K562 (cell line): Measurements from ENCODE around the gene ROBO1.

Experiments
- MAFG ChIP-seq: fragments of 450-650 bp; conservative IDR thresholded peaks from 2 replicates; pipeline ENCODE4 v1.6.1; 2016; ENCODE audit warnings: missing genetic modification characterization, missing compliant biosample characterization
- NR3C1 ChIP-seq: sonication (generic); formaldehyde crosslinking; IDR thresholded peaks from 2 replicates; pipeline ENCODE4 v1.8.1; 2022; ENCODE audit warnings: missing genetic modification reagents
- SIN3A ChIP-seq, 2 experiments: fragments of 150-350 bp in 1 of 2; IDR thresholded peaks; 2 replicates each; pipeline ENCODE4 v1.6.1; 2011 to 2016; ENCODE audit warnings: borderline replicate concordance in 2 of 2, low read depth in 2 of 2, low read length in 2 of 2, mild to moderate bottlenecking in 2 of 2, moderate library complexity in 2 of 2; ENCODE audit not compliant: control insufficient read depth in 1 of 2
- TEAD1 ChIP-seq, 2 experiments: fragments of 450-650 bp in 1 of 2; sonication (generic) in 1 of 2; formaldehyde crosslinking; IDR thresholded peaks; 2 replicates each; pipeline versions ENCODE4 v1.4.0 to v1.8.0; 2020 to 2022; ENCODE audit warnings: mild to moderate bottlenecking in 2 of 2, missing genetic modification reagents in 1 of 2
- XRCC4 ChIP-seq: IDR thresholded peaks from one replicate; pipeline ENCODE4 v1.6.1; 2011; ENCODE audit not compliant: insufficient read depth, insufficient read length; ENCODE audit errors: extremely low read depth
- ZNF121 ChIP-seq: sonication (generic); formaldehyde crosslinking; conservative IDR thresholded peaks from 2 replicates; pipeline ENCODE4 v1.8.0; 2022; ENCODE audit warnings: missing genetic modification reagents
- ZNF512 ChIP-seq: IDR thresholded peaks from 2 replicates; pipeline ENCODE4 v1.6.1; 2016; ENCODE audit warnings: missing genetic modification characterization, missing compliant biosample characterization
- ZNF655 ChIP-seq: fragments of 250-450 bp; sonication (Bioruptor Pico); IDR thresholded peaks from 2 replicates; pipeline ENCODE4 v1.5.0; 2021
- ZNF707 ChIP-seq: fragments of 250-450 bp; sonication (Bioruptor Pico); conservative IDR thresholded peaks from 2 replicates; pipeline ENCODE4 v1.8.0; 2022; ENCODE audit warnings: inconsistent platforms, mild to moderate bottlenecking, moderate library complexity
- TF ChIP-seq, protein P1 (sequence below), 3 experiments: IDR thresholded peaks in 2 of 3; conservative IDR thresholded peaks in 1 of 3; 2 replicates each; pipeline ENCODE4 v1.5.1; 2011 to 2012; ENCODE audit warnings: low read length in 3 of 3, mild to moderate bottlenecking in 3 of 3, control low read depth in 2 of 3, improper control_type of control experiment in 1 of 3, inconsistent platforms in 1 of 3, low read depth in 1 of 3, mixed read lengths in 1 of 3, moderate library complexity in 1 of 3; ENCODE audit not compliant: insufficient read depth in 2 of 3
- TF ChIP-seq, protein P2 (sequence below): sonication (generic); formaldehyde crosslinking; IDR thresholded peaks from 2 replicates; pipeline ENCODE4 v1.8.0; 2022; ENCODE audit warnings: mild to moderate bottlenecking, missing genetic modification reagents, borderline replicate concordance
- TF ChIP-seq, protein P3 (sequence below): fragments of 250-450 bp; sonication (Bioruptor Pico); IDR thresholded peaks from 2 replicates; pipeline ENCODE4 v1.4.0; 2020; ENCODE audit warnings: mild to moderate bottlenecking, moderate library complexity

DNA sequence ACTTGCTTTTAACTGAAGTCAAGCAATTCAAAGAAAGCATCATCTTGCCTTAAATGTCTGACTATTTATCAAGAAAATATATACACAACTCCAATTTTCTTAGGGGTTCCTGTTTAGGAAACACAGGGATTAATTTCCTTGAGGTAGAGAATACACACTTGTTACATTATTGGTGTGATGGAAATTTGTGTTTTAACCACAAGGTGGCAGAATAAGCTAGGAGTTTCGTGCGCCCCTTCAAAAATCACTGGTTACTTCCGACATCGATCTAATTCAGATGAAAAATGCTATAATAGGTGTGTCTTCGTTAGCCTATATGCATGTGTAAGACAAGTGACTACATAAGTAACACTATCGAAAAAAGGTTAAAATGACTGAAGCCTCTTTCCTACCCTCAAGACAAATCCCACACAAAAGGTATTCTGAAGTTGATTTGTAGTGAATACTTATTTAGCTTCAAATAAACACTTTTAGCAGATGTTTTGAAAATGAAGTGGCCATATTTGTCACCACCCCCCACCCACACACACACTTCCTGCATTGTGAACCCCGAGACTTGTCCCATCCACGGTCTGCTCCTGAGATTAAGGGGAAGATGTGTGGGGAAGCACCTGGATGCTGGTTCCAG is 246.5 kb downstream of the ROBO1 start:
- no peak for TF ChIP-seq MAFG
- TF ChIP-seq ZNF707: no peak
- TF ChIP-seq ZNF655: no peak
- no peak for TF ChIP-seq SIN3A (IDR thresholded peaks at IDR 0.05; ENCODE audit: borderline replicate concordance in 2 of 2, control insufficient read depth in 1 of 2, low read depth in 2 of 2, low read length in 2 of 2)
- TF ChIP-seq, protein P1, sequence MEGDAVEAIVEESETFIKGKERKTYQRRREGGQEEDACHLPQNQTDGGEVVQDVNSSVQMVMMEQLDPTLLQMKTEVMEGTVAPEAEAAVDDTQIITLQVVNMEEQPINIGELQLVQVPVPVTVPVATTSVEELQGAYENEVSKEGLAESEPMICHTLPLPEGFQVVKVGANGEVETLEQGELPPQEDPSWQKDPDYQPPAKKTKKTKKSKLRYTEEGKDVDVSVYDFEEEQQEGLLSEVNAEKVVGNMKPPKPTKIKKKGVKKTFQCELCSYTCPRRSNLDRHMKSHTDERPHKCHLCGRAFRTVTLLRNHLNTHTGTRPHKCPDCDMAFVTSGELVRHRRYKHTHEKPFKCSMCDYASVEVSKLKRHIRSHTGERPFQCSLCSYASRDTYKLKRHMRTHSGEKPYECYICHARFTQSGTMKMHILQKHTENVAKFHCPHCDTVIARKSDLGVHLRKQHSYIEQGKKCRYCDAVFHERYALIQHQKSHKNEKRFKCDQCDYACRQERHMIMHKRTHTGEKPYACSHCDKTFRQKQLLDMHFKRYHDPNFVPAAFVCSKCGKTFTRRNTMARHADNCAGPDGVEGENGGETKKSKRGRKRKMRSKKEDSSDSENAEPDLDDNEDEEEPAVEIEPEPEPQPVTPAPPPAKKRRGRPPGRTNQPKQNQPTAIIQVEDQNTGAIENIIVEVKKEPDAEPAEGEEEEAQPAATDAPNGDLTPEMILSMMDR (IDR thresholded peaks at IDR 0.05 in 2 of 3, conservative IDR thresholded peaks at IDR 0.05 in 1 of 3; ENCODE audit: insufficient read depth in 2 of 3, low read depth in 1 of 3, low read length in 3 of 3): peak in 2 of 3 experiments; percentile 10 to 46; a peak in 3 of 6 replicates
- TF ChIP-seq, protein P2, sequence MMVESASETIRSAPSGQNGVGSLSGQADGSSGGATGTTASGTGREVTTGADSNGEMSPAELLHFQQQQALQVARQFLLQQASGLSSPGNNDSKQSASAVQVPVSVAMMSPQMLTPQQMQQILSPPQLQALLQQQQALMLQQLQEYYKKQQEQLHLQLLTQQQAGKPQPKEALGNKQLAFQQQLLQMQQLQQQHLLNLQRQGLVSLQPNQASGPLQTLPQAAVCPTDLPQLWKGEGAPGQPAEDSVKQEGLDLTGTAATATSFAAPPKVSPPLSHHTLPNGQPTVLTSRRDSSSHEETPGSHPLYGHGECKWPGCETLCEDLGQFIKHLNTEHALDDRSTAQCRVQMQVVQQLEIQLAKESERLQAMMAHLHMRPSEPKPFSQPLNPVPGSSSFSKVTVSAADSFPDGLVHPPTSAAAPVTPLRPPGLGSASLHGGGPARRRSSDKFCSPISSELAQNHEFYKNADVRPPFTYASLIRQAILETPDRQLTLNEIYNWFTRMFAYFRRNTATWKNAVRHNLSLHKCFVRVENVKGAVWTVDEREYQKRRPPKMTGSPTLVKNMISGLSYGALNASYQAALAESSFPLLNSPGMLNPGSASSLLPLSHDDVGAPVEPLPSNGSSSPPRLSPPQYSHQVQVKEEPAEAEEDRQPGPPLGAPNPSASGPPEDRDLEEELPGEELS (CRISPR knock-in tag): no peak
- no peak for TF ChIP-seq ZNF121 (CRISPR knock-in tag)
- no peak for TF ChIP-seq ZNF512
- TF ChIP-seq, protein P3, sequence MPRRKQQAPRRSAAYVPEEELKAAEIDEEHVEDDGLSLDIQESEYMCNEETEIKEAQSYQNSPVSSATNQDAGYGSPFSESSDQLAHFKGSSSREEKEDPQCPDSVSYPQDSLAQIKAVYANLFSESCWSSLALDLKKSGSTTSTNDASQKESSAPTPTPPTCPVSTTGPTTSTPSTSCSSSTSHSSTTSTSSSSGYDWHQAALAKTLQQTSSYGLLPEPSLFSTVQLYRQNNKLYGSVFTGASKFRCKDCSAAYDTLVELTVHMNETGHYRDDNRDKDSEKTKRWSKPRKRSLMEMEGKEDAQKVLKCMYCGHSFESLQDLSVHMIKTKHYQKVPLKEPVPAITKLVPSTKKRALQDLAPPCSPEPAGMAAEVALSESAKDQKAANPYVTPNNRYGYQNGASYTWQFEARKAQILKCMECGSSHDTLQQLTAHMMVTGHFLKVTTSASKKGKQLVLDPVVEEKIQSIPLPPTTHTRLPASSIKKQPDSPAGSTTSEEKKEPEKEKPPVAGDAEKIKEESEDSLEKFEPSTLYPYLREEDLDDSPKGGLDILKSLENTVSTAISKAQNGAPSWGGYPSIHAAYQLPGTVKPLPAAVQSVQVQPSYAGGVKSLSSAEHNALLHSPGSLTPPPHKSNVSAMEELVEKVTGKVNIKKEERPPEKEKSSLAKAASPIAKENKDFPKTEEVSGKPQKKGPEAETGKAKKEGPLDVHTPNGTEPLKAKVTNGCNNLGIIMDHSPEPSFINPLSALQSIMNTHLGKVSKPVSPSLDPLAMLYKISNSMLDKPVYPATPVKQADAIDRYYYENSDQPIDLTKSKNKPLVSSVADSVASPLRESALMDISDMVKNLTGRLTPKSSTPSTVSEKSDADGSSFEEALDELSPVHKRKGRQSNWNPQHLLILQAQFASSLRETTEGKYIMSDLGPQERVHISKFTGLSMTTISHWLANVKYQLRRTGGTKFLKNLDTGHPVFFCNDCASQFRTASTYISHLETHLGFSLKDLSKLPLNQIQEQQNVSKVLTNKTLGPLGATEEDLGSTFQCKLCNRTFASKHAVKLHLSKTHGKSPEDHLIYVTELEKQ (CRISPR knock-in tag): no peak
- no peak for TF ChIP-seq TEAD1 (CRISPR knock-in tag; IDR thresholded peaks at IDR 0.05)
- TF ChIP-seq XRCC4: no peak
- no peak for TF ChIP-seq NR3C1 (CRISPR knock-in tag)
